H4 (cell line): ENCODE measurements around the gene TRIM59. TPM values are rescaled to one million over a fixed set of nuclear protein-coding genes. Genes with fewer than 3 reads are reported as not detected.

ENCODE experiments used
- DNase-seq: peaks from one replicate; pipeline ENCODE4 v3.0.0-alpha.2; 2015; ENCODE audit warnings: low spot score
- total RNA-seq: library from RNA; depleted of rRNA; stranded (reverse); fragments of >200 nt; shearing (Covaris generic); gene quantifications from 2 replicates; pipeline ENCODE4 v1.2.3, GENCODE V29; 2014; rRNA removed

TRIM59 gene, protein sequence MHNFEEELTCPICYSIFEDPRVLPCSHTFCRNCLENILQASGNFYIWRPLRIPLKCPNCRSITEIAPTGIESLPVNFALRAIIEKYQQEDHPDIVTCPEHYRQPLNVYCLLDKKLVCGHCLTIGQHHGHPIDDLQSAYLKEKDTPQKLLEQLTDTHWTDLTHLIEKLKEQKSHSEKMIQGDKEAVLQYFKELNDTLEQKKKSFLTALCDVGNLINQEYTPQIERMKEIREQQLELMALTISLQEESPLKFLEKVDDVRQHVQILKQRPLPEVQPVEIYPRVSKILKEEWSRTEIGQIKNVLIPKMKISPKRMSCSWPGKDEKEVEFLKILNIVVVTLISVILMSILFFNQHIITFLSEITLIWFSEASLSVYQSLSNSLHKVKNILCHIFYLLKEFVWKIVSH
- 0.04 TPM in 1 of 2 replicates, not detected in the other for total RNA-seq

DNA sequence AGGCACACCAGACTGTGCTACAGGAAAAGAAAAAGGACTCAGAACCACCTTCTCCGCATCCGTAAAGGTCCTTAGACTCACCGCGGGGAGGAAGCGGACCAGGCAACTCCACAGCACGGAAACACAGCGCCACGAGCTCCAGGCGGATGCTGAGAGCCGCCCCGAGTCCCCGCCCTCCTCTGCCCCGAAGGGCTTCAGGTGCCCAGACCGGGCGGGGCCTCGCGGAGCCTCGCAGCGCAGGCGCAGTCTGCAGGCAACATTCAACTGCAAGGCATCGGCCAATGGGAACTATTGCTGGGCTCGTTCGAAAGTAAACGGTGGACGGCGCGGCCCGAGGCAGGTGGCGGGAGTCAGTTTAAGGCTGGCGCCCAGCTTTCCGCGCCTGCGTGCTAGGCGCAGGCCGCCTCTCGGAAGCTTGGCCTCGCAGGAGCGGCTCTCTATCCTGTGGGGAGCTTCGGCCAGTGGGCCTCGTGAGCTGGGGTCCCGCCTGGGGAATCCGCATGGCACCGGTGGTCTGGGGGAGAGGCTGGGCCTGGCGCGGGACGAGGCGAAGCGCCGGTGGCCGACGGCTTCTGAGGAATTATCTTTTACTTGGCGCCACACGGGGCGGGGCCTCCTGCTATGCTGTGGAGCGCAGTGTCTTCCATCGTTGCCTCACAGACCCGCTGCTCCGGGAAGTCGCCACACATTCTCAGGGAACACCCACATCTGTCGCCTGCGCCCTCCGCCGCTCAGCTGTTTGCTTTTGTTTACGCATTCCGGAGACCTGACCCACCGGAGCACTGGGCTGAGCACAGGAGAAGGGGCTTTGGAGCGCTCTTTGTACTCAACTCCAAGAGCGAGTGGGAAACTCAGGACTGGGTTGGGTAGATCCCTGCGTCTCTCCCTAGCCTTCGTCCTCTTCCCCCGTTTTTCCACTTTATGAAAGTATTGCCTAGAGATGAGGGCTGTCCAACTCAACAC lies at the start of gene TRIM59:
Gene TRIM59, minus strand, starts transcription at position 151 of the 963 bp plus-strand sequence. CDS start 10,603 bp downstream, outside the sequence.
- no peak for DNase-seq

DNA sequence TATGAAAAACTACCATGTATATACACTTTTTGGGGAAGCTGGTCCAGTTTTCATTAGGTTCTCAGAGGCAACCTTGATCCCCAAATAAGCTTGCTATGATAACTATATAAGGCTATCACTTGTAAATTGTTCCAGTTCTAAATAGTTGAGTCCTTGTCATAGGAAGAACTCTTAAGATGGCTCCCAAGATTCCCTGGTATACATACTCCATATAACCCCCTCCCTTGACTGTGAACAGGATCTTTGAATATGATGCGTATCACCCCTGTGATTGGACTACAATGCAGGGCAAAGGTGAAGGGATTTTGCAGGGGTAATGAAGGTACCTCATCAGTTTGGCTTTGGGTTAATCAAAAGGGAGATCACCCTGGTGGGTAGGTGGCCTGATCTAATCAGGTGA lies 48.6 kb upstream of the TRIM59 start:
- DNase-seq: no peak

DNA sequence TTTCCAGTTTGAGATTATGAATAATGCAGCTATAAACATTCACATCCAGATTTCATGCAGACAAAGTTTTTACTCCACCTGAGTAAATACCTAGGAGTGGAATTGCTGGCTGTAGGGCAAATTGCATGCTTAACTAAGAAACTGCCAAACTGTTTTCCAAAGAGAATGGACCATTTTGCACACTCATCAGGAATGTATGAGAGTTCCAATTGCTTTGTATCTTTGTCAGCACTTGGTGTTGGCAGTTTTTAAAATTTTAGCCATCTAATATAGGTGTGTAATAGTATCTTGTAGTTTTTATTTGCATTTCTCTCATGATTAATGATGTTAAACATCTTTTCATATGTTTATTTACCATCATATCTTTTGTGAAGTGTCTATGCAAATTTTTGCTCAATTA lies 40.6 kb upstream of the TRIM59 start:
- no peak for DNase-seq

DNA sequence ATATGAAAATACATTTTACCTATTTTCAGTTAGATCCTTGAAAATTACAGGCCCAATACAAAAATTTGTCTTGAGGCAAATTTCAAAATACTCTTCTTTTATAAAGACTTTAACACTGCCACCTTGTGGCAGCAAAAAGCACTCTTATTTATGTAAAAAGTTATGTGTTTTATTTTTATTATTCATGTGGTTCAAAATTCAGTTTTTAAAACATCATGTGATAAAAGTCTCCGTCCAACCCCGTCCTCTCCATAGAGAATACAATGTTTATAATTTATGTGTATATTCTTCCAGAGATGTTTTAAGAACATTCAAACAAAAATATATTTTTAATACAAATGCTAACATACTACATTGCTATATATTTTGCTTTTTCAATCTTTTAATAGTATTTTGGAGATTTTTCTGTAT lies 36.9 kb upstream of the TRIM59 start:
- DNase-seq: no peak

DNA sequence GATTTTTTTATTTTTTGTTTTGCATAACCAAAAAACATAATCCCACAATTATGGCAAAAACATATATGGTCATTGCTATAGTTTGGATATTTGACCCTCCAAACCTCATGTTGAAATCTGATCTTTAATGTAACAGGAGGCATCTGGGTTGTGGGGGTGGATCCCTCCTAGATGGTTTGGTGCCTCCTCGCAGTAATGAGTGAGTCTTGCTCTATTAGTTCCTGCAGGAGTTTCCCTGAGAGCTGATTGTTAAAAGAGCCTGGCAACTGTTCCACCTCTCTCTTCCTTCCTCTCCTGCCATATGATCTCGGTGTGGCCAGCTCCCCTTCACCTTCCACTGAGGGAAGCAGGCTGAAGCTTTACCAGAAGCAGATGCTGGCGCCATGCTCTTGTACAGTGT lies 33.2 kb upstream of the TRIM59 start:
- DNase-seq: no peak

DNA sequence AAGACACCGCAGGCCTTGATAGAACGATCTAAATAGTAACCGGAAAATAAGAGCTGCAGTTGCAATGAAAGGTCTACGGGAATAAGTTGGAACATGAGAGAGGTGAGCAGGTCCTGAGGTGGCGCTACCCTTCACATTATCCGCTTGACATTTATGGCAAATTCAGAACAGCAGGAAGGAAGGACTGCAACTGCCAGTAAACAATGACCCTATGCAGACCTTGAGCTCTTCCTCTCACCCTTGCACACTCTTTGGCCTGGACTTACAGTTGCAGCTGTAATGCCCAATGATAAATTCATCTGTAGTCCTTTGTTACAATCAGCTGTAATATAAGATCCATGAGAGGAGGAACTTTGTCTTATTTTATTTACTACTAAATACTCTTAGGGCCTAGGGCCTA lies 32.3 kb upstream of the TRIM59 start:
- DNase-seq: no peak

DNA sequence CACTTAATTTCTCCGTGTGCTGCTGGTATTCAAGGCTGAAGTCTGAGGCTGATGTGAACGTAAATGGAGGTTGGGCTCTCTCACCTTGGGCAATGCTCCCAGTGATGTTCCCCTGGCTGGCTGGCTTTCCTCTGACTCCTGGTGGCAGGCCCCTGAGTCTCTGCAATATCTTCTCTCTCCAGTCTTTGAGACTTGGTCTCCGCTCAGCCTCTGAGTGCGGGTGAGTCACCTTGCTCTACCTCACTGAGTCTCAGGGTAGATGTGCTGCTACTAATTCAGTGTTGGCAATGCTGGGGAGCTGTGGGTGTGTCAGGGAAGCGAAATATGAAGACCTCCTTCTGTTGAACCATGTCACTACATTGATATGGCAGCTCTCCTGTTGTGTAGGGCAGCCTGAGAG lies 31.3 kb upstream of the TRIM59 start:
- DNase-seq: no peak

DNA sequence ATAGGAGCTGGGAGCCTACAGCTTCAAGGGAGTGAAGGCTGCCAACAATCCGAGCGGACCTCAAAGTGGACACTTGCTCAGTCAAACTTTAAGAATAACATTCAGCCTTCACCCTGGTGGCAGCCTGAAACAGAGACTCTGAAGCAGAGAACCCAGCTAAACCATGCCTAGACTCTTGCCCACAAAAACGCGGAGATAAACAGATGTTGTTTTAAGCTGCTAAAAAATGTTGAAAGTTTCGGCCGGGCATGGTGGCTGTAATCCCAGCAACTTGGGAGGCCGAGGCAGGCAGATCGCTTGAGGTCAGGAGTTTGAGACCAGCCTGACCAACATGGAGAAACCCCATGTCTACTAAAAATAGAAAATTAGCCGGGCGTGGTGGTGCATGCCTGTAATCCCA lies 29.8 kb upstream of the TRIM59 start:
- no peak for DNase-seq

DNA sequence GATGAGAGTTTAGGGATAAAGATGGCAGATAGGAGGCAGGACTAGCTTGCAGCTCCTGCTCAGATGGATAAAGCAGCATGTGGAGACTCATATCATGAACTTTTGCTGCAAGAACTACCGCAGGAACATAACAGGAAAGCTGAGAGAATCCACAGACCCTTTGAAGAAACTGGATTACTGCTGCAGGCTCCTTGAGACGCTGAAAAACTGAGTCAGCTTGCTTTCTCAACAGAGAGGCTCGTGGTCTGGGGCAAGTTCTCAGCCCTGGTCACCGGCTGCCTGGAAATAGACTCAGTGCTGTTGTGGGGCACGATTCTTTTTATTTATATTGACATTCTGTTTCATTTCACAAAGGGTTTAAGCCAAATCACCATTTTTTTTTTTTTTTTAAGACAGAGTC lies 28.8 kb upstream of the TRIM59 start:
- no peak for DNase-seq

DNA sequence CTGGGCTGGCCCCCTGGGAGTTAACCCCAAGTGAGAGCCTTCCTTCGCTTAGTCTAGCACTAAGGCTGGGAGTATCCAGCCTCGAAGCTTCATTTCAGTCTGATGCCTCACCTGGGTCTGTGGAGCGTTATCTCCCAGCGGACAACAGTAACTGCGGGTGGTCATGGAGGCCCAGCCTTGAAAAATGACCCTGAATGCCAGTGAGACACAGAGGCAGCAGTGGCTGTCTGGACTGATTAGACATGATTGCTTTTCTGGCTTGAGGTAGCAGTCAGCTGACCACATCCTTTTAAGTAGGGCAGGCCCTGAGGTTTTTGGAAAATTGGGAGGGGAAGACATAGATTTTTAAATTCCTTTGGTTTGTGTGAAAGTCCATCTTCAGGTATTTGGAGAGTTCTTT lies 28.2 kb upstream of the TRIM59 start:
- DNase-seq: no peak

DNA sequence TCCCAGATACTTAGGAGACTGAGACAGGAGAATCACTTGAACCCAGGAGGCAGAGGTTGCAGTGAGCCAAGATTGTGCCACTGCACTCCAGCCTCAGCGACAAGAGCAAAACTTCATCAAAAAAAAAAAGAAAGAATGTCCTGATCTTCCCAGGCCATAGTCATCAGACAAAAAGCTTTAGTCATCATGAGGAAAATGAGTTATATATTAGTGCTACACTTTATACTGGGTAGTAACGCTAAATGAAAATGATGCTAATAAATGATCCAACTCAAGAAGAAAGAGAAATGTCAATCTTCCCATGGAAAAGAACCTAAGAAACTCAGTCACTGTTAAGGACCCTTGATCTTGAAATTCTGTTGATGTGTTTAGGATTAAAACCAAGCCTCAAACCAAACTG lies 26.3 kb upstream of the TRIM59 start:
- no peak for DNase-seq

DNA sequence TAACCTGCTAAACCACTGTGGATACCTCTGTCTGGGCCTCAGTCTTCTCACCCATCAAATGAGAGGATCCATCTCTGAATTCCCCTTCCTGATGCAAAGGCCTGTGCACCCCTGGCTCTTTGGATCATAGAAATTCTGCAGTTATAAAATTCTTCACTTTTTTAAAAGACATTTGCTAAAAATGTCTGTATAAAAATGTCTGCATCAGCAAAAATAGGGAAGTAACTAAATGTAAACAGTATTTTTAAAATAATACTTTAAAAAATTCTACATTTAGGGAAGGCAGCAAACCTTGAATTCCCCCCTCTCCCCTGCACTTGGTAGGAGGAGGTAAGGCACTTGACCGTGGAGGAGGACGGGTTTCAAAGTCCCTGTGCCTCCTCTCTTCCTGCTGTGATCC lies 25.6 kb upstream of the TRIM59 start:
- DNase-seq: no peak

DNA sequence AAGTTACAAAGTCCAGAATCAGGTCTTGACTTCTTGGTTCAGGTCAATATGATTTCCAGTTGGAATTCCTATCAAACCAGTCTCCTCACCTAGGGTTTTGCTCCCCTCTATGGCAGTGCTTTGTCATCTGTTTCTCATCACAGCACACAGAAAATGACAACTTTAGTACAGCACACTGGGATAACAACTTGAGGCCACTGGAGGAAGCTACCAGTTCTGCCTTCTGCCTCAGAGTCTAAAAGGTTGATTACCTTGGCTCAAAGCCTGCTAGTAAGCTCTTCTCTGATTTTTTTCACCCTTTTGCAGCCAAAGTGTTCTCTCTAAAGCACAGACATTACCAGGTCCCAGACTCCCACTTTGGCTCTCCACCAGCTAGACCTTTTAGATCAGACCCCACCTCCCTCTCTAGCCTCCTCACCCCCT lies 24.8 kb upstream of the TRIM59 start:
- no peak for DNase-seq

DNA sequence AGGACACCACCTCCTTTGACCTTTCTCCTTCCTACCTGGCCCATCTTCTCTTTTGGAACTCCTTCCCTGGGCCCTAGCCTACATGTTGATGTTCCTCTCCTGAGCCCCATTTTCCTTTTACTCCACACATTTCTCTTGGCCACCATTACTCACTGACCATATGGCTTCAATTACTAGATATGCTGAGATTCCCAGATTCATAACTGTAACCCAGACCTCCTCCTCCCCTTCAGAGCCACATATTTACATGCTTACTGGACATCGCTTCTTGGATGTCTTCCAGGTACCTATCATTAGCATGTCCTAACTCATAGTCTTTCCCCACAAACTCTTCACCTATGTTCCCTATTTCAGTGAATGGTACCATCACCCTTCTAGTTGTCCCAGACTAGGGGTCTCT lies 24.4 kb upstream of the TRIM59 start:
- no peak for DNase-seq

DNA sequence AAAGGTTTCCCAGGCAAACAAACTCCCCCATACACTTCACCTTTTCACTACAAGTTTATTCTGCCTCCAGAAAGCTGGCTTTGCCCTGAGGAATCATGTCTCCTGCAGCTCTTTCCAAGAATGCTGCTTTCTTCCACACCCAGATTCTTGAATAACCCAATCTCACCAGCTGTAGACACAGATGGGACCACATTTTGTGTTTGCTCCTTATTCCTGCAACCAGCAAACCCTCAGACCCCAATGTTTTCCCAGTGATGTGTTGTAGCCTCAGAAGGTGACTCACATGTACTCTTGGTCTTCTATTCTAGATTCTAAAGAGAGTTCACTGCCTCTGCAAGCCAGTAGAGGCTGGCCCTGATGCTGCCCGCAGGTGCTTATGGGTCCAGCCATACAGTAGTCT lies 23.6 kb upstream of the TRIM59 start:
- DNase-seq: no peak

DNA sequence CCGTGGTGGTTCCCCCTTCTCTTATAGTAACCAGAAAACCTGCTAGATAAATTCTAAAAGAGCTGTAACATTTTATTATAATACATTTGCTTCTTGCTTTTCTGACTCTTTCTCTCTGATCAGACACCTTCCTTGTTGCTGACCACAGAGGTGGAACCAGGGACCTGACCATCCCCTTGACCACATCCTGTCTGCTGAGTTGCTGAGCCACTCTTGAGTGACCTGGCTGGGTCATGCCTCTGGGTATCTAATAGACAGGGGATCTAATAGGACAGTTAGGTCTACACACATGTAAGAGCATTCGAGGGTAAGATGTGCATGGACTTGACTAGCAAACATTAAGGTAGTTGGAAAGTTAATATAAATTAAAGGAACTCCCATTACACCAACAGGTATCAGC lies 22.8 kb upstream of the TRIM59 start:
- no peak for DNase-seq

DNA sequence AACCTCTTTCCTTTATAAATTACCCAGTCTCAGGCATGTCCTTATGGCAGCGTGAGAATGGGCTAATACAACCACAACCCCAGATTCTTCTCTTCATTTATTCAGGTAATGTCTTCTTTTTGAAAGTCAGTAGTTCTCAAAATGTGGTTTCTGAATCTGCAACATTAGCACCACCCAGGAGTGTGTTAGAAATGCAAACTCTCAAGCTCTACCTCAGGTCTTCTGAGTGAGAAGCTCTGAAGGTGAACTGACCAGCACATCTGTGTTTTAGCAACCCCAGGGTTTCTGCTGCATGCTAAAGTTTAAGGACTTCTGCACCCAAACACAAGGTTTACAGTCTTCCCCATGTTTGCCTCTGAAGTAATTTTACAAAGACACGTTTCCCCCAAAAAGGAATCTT lies 22.3 kb upstream of the TRIM59 start:
- DNase-seq: no peak

DNA sequence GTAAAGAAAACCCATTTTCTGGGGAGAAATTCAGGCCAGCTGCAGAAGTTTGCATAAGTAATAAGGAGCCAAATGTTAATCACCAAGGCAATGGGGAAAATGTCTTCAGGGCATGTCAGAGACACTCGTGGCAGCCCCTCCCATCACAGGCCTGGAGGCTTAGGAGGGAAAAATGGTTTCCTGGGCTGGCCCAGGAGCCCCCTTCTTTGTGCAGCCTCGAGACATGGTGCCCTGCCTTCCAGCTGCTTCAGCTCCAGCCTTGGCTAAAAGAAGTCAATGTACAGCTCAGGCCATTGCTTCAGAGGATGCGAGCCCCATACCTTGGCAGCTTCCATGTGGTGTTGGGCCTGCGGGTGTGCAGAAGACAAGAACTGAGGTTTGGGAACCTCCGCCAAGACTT lies 20.6 kb upstream of the TRIM59 start:
- DNase-seq: no peak

DNA sequence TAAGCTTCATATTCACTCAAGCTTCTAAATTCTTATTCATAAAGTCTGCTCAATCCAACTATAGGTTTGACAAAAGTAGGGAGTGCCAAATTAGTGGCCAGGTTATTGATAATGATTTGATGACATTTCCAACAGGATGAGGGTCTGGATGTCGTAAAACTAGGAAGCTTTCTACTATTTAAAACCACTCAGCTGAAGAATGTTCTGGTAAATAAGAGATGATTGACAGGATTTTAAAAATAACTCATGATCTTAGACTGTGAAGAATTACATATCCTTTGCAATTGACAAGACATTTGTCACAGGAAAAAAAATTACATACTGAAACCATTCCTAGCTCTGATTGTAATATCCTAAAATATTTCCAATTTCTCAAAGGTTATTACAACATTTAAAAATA lies 15.4 kb upstream of the TRIM59 start:
- no peak for DNase-seq

DNA sequence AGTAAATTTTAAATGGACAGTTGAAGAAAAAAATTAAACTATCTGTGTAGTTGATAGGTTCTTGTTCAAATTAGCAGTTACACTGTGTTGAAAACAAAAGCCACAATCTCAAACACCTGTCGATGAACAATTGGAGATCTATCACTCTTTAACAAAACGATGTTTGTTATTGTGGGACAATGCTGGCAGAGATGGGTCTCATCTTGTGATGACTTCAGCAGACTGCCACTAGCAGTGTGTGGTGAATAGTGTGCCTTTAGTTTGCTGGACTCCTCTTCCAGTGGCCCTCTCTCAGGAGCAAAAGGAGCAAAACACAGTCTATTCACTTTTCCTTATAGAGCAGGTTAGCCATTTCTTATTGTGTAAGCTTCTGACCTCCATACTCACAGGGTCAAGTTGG lies 14.7 kb upstream of the TRIM59 start:
- DNase-seq: no peak

DNA sequence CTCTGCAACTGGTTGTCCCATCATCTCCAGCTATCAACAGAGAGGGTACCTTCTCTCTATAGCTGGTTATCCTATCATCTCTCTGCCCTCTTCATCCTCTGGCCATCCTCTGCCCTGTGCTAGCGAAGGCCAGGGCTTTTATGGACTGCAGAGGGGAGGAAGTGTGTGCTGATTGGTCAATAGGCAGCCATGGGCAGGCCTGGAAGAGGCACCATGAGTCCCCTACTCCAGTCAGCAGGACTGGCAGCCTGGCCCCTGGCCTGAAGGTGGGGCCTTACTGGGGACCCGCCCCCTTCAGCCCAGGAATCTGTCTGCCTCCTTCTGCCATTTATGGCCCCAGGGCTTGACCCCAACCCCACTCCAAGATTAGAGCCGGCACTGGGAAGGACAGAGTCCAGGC lies 10.4 kb upstream of the TRIM59 start:
- DNase-seq: no peak

DNA sequence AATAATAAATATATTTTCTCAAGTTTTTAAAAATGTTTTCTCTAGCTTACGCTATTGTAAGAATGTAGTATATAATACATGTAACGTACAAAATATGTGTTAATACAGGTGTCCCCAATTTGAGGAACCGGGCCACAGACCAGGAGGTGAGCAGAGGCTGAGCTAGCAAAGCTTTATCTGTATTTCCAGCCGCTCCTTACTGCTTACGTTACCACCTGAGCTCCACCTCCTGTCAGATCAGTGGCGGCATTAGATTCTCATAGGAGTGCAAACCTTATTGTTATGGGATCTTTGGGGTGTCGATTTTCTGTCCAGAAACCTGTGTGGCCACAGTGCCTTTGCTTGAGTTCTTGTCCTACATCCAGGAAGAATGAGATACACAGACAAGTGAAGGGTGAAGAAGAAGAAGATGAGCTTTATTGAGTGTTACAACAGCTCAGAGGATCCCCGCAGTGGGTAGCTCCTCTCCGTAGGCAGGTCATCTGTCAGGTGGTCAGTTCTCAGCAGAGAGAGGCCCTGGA lies 9.9 kb upstream of the TRIM59 start:
- DNase-seq: no peak

DNA sequence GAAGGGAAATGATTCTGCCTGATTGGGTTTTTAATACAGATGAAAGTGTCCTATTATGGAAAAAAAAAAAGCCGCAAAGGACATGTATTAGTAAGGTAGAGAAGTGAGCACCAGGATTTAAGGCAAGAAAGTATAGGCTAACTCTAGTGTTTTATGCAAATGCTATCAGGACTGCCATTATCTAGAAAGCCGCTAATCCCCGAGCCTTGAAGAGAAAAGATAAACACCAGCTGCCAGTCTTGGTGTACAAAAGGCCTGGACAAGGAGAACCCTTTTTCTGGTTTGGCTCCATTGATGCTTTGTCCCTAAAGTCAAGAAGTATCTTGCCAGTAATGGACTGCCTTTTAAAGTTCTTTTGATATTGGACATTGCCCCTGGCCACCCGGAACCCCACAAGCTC lies 8.6 kb upstream of the TRIM59 start:
- DNase-seq: no peak
